SU-DHL-6 (cell line): Measurements from ENCODE around the gene MAPK12.

Experiments
- EZH2phosphoT487 ChIP-seq: fragments of 200-600 bp; sonication (generic), shearing (Covaris generic); conservative IDR thresholded peaks from 2 replicates; pipeline ENCODE4 v1.6.1; 2018; ENCODE audit warnings: mild to moderate bottlenecking, antibody characterized with exemption, low read length, moderate library complexity, mixed read lengths
- TF ChIP-seq, protein P1 (sequence below): fragments of 200-600 bp; sonication (generic); IDR thresholded peaks from one replicate; pipeline ENCODE4 v1.5.1; 2017; ENCODE audit warnings: antibody characterized with exemption, mild to moderate bottlenecking, low read length, moderate library complexity; ENCODE audit not compliant: insufficient read depth, poor library complexity, severe bottlenecking

DNA sequence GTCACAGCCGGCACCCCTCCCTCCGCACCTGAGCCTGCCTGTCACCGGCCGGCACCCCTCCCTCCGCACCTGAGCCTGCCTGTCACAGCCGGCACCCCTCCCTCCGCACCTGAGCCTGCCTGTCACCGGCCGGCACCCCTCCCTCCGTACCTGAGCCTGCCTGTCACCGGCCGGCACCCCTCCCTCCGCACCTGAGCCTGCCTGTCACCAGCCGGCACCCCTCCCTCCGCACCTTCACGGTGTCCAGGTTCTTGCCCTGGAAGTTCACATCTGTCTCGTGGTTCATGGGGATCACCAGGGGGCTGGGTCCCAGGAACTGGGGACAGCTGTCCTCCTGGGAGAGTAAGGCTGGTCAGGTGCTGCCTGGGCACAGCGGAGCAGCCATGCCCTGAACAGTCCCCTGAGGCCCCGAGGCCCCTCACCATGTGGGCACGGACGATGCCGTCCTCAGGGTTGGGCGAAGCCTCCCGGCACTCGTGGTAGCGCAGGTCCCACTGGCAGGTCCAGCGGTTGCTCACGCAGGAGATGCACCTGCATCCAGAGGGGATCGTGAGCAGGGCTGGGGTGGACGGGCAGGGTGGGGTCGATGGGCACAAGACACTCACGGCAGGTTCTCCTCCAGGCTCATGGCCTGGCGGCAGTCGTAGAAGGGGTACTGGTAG lies 24.2 kb upstream of the MAPK12 start:
- TF ChIP-seq, protein P1, sequence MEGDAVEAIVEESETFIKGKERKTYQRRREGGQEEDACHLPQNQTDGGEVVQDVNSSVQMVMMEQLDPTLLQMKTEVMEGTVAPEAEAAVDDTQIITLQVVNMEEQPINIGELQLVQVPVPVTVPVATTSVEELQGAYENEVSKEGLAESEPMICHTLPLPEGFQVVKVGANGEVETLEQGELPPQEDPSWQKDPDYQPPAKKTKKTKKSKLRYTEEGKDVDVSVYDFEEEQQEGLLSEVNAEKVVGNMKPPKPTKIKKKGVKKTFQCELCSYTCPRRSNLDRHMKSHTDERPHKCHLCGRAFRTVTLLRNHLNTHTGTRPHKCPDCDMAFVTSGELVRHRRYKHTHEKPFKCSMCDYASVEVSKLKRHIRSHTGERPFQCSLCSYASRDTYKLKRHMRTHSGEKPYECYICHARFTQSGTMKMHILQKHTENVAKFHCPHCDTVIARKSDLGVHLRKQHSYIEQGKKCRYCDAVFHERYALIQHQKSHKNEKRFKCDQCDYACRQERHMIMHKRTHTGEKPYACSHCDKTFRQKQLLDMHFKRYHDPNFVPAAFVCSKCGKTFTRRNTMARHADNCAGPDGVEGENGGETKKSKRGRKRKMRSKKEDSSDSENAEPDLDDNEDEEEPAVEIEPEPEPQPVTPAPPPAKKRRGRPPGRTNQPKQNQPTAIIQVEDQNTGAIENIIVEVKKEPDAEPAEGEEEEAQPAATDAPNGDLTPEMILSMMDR, result no peak
- no peak for TF ChIP-seq EZH2phosphoT487
